Measurements from ENCODE around the gene PRKCH. TPM values are rescaled to one million over a fixed set of nuclear protein-coding genes. Genes with fewer than 3 reads are reported as not detected.

The PRKCH gene
- total and polyA plus RNA-seq, 9 of the 15 experiments (the other 6 are each of a cell fraction or from before 2014, with no cell fraction given) = 0.61 to 4.4 (median 4.0) TPM

DNA sequence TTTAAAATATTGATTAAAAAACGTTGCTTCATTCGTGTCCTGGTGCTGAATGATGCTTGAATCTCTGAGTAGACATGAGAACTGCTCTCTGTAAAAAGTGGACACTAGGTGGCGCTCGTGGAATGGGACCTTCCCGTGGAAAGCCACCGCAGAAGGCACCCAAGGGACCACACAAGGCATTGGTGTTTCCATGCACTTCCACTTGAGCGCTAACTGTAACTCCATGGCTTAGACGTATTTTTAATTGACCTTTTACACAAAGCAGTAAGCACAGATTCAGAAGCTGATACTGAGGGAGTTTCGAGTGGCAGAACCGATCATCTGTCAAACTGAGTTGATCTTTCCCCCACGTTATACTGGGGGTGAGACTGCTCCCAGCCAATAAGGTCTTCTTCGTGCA, 135.3 kb downstream of the PRKCH start:
- intact Hi-C loops (cut with micrococcal nuclease) = loop anchor here (1.0 kb wide), 2 partner anchors 159 to 381 kb away; no protein-coding TSS in a partner anchor
- 18% methylated on average over 12 of the region's 12 CpGs for WGBS (ENCODE audit: insufficient coverage, low coverage, missing lambda C conversion rate)
- Histone ChIP-seq H3K27ac (ENCODE audit: extremely low read depth, low read depth, low read length) (no peak overlapping the region), H3K9me1 (ENCODE audit: control insufficient read depth, insufficient read depth, low read length) (no peaks in the 10 kb centered on the region), H3K9ac (ENCODE audit: insufficient read depth in 1 of 2, low read depth in 2 of 2, low read length in 2 of 2) (no peak overlapping the region), H3K4me2 (ENCODE audit: insufficient read depth, low read length) (no peak overlapping the region), H3K27me3 (ENCODE audit: control insufficient read depth in 2 of 2, insufficient read depth in 2 of 2, low read length in 2 of 2) (no peaks in the 10 kb centered on the region), H2AFZ (ENCODE audit: low read depth, low read length) (no peak overlapping the region), H3K36me3 (ENCODE audit: control insufficient read depth, insufficient read depth, low read length) (no peaks in the 10 kb centered on the region), H3K9me3 (replicated peaks; ENCODE audit: control insufficient read depth, insufficient read depth, low read depth, low read length) (no peaks in the 10 kb centered on the region), H3K4me1 (replicated peaks in 1 of 2; ENCODE audit: control insufficient read depth in 2 of 2, insufficient read depth in 2 of 2, low read length in 2 of 2) (peaks cover 0 to 10% of the 10 kb centered on the region in 2 experiments; a peak in 4 of 5 replicates), H3K79me2 (ENCODE audit: control insufficient read depth, insufficient read depth, low read length) (no peaks in the 10 kb centered on the region), H4K20me1 (replicated peaks; ENCODE audit: control insufficient read depth, insufficient read depth, low read length) (no peaks in the 10 kb centered on the region; the same call in 1 of the 2 replicates), H3K4me3 (no peak overlapping the region)
- ATAC-seq (peak; percentile 93), DNase-seq (ENCODE audit: extremely low read depth in 1 of 4, low spot score in 3 of 4) (peak; percentile 68 to 76 (median 72)), FAIRE-seq (peak; percentile 88)
- BruUV-seq (replicated peaks) = no TSS peak
- in situ Hi-C loops (cut with MboI) = loop anchor here (5.0 to 10.0 kb wide), 2 partner anchors 381 to 668 kb away; no protein-coding TSS in a partner anchor
- POLR2A ChIA-PET = no interaction called here
- CTCF ChIA-PET (ENCODE audit: low intra/inter-chr PET ratio) = interaction anchor here (0.9 kb wide), 1 partner anchor 380 kb away, joined by 4 read pairs; no protein-coding TSS in a partner anchor
- TF ChIP-seq GABPB1 (CRISPR knock-in tag; IDR thresholded peaks at IDR 0.05) (no peak), ZNF584 (CRISPR knock-in tag; IDR thresholded peaks at IDR 0.05; ENCODE audit: low read depth) (no peak), CCNT2 (IDR thresholded peaks at IDR 0.05; ENCODE audit: borderline replicate concordance, extremely low read depth, insufficient read length, low read depth, low read length) (no peak), XRCC4 (IDR thresholded peaks at IDR 0.05; ENCODE audit: extremely low read depth, insufficient read depth, insufficient read length) (no peak), ZNF583 (CRISPR knock-in tag; IDR thresholded peaks at IDR 0.05) (no peak), NR4A1 (CRISPR knock-in tag; IDR thresholded peaks at IDR 0.05) (no peak), NR4A1 (tag; IDR thresholded peaks at IDR 0.05) (no peak), POLR2AphosphoS5 (IDR thresholded peaks at IDR 0.05; ENCODE audit: control insufficient read depth, insufficient read depth, low read depth, low read length) (no peak), PCBP2 (IDR thresholded peaks at IDR 0.05; ENCODE audit: low read depth, low read length, poor library complexity, severe bottlenecking) (no peak), RAD21 (CRISPR knock-in tag; conservative IDR thresholded peaks at IDR 0.05 in 1 of 2, IDR thresholded peaks at IDR 0.05 in 1 of 2) (peak; percentile 63 to 73), KHSRP (IDR thresholded peaks at IDR 0.05) (no peak), KLF16 (IDR thresholded peaks at IDR 0.05) (0 out of 2 replicates have a peak, but pooled peaks have one; percentile 12)
- TF ChIP-seq, protein P1, sequence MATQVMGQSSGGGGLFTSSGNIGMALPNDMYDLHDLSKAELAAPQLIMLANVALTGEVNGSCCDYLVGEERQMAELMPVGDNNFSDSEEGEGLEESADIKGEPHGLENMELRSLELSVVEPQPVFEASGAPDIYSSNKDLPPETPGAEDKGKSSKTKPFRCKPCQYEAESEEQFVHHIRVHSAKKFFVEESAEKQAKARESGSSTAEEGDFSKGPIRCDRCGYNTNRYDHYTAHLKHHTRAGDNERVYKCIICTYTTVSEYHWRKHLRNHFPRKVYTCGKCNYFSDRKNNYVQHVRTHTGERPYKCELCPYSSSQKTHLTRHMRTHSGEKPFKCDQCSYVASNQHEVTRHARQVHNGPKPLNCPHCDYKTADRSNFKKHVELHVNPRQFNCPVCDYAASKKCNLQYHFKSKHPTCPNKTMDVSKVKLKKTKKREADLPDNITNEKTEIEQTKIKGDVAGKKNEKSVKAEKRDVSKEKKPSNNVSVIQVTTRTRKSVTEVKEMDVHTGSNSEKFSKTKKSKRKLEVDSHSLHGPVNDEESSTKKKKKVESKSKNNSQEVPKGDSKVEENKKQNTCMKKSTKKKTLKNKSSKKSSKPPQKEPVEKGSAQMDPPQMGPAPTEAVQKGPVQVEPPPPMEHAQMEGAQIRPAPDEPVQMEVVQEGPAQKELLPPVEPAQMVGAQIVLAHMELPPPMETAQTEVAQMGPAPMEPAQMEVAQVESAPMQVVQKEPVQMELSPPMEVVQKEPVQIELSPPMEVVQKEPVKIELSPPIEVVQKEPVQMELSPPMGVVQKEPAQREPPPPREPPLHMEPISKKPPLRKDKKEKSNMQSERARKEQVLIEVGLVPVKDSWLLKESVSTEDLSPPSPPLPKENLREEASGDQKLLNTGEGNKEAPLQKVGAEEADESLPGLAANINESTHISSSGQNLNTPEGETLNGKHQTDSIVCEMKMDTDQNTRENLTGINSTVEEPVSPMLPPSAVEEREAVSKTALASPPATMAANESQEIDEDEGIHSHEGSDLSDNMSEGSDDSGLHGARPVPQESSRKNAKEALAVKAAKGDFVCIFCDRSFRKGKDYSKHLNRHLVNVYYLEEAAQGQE (IDR thresholded peaks at IDR 0.05; ENCODE audit: borderline replicate concordance) = peak; percentile 44; the same call in 1 of the 2 replicates
- TF ChIP-seq, protein P1 (CRISPR knock-in tag; IDR thresholded peaks at IDR 0.05; ENCODE audit: low read depth) = no peak
